Measurements from ENCODE around the gene PCDHGA1.

GRCh38 chr5:141393267-141393666, 63.0 kb downstream of the PCDHGA1 start:
- TF ChIP-seq HOXA7 (CRISPR knock-in tag; IDR thresholded peaks at IDR 0.05; ENCODE audit: borderline replicate concordance): no peak
- no peak for TF ChIP-seq CTCF (tag by site-specific recombination; IDR thresholded peaks at IDR 0.05)
- no peak for TF ChIP-seq ZBTB21 (tag by site-specific recombination; IDR thresholded peaks at IDR 0.05)
- no peak for TF ChIP-seq KLF8 (tag by site-specific recombination; IDR thresholded peaks at IDR 0.05)
- no peak for TF ChIP-seq ZNF560 (tag by site-specific recombination; IDR thresholded peaks at IDR 0.05; ENCODE audit: borderline replicate concordance)
- no peak for TF ChIP-seq REST (tag by site-specific recombination; IDR thresholded peaks at IDR 0.05)
- no peak for TF ChIP-seq ZNF514 (tag by site-specific recombination; IDR thresholded peaks at IDR 0.05)
- TF ChIP-seq PATZ1 (tag by site-specific recombination; IDR thresholded peaks at IDR 0.05): no peak
- no peak for TF ChIP-seq PRDM1 (tag by site-specific recombination; IDR thresholded peaks at IDR 0.05)
- TF ChIP-seq ZNF416 (tag by site-specific recombination; IDR thresholded peaks at IDR 0.05): no peak
- TF ChIP-seq YY1 (tag by site-specific recombination; IDR thresholded peaks at IDR 0.05): no peak
- no peak for TF ChIP-seq ZNF366 (tag by site-specific recombination; conservative IDR thresholded peaks at IDR 0.05)
- TF ChIP-seq ZNF324 (tag by site-specific recombination; IDR thresholded peaks at IDR 0.05): no peak
- no peak for TF ChIP-seq ZNF174 (tag by site-specific recombination; IDR thresholded peaks at IDR 0.05)
